ENCODE results near the gene NLGN1.
A peak's percentile ranks its signal among the peaks of the same experiment; 100 is the strongest.

The NLGN1 gene

DNA sequence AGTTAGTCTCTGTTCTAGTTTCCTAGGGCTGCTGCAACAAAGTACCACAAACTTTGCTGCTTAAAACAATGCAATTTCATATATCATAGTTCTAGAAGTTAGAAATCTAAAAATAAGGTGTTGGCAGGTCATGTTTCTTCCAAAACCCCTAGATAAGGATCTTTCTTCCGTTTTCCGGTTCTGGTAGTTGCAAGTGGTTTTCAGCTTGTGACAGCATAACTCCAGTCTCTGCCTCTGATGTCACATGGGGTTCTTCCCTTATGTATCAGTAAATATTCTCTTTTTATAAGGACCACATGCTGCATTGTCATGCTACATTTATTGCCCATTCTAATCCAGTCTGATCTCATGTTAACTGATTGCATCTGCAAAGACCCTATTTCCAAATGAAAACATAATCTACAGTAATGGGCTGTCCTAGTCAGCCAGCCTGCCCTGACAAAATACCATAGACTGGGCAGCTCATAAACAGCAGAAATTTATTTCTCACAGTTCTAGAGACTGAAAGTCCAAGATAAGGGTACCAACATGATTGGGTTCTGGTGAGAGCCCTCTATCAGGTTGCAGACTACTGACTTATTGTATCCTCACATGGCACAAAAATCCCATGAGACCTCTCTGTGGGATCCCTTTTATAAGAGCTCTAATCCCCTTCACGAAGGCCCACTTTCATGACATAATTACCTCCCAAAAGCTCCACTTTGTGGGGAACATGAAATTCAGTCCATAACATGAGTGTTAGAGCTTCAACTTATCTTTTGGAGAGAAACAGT lies 819.6 kb downstream of the NLGN1 start:
- H3K4me3 ChIP-seq (ENCODE audit: low read depth, low read length): no peak overlapping the region
- DNase-seq: no peak
- TF ChIP-seq, protein P1, sequence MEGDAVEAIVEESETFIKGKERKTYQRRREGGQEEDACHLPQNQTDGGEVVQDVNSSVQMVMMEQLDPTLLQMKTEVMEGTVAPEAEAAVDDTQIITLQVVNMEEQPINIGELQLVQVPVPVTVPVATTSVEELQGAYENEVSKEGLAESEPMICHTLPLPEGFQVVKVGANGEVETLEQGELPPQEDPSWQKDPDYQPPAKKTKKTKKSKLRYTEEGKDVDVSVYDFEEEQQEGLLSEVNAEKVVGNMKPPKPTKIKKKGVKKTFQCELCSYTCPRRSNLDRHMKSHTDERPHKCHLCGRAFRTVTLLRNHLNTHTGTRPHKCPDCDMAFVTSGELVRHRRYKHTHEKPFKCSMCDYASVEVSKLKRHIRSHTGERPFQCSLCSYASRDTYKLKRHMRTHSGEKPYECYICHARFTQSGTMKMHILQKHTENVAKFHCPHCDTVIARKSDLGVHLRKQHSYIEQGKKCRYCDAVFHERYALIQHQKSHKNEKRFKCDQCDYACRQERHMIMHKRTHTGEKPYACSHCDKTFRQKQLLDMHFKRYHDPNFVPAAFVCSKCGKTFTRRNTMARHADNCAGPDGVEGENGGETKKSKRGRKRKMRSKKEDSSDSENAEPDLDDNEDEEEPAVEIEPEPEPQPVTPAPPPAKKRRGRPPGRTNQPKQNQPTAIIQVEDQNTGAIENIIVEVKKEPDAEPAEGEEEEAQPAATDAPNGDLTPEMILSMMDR (IDR thresholded peaks at IDR 0.05; ENCODE audit: low read depth, low read length, missing control alignments): no peak
- no peaks in the 10 kb centered on the region for H3K36me3 ChIP-seq (replicated peaks)
- no peak overlapping the region for H3K27ac ChIP-seq
- H3K27me3 ChIP-seq (replicated peaks): no peaks in the 10 kb centered on the region
- in situ Hi-C loops (cut with HindIII; ENCODE audit: low pct_ligation_motif_present, low sequenced_read_pairs): no loop called here

DNA sequence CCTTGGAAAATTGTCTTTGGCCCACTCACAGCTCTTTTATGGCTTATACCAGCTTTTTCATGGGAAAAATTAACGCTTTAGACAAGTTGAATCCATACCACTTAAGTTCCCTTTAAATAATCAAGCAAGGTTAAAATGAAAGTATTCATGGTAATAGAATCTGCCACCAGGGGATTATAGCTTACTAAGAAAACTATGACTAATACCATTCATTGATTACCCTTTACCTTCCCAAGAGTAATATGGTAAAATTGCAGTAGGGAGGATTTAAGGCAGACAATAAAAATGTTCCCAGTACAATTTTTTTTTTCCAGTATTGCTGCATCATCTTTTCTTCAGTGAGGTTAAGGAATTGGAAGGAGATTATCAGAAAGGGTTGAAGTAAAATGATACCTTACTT lies 820.5 kb downstream of the NLGN1 start:
- Histone ChIP-seq H3K27ac (no peak overlapping the region), H3K4me3 (ENCODE audit: low read depth, low read length) (no peak overlapping the region), H3K27me3 (replicated peaks) (no peaks in the 10 kb centered on the region), H3K36me3 (replicated peaks) (no peaks in the 10 kb centered on the region)
- DNase-seq: no peak
- TF ChIP-seq, protein P1 (IDR thresholded peaks at IDR 0.05; ENCODE audit: low read depth, low read length, missing control alignments): no peak
- in situ Hi-C loops (cut with HindIII; ENCODE audit: low pct_ligation_motif_present, low sequenced_read_pairs): no loop called here

DNA sequence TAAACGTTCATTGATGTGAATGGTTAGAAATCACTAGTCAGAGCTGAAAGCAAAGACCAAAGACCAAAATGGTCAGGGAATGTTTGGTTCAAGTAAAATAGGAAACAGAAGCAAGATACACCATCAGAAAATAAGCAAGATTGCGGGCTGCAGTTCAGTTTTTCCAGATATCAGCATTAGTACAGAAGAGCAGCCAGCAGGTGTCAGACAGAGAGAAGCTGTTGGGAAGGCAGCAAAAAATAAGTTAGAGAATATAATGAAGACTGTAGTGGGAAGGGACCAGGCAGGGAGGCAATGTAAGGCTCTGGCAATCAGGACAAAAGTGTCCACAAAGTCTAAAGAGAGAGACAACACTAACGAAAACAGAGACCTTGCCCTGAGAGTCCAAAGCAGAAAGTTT lies 822.2 kb downstream of the NLGN1 start:
- TF ChIP-seq, protein P1 (IDR thresholded peaks at IDR 0.05; ENCODE audit: low read depth, low read length, missing control alignments): peak; percentile 33
- H3K27ac ChIP-seq: no peak overlapping the region
- H3K4me3 ChIP-seq (ENCODE audit: low read depth, low read length): no peak overlapping the region
- no peaks in the 10 kb centered on the region for H3K36me3 ChIP-seq (replicated peaks)
- no peak for DNase-seq
- in situ Hi-C loops (cut with HindIII; ENCODE audit: low pct_ligation_motif_present, low sequenced_read_pairs): no loop called here
- H3K27me3 ChIP-seq (replicated peaks): no peaks in the 10 kb centered on the region

GRCh38 chr3:174220775-174221554 lies 823.4 kb downstream of the NLGN1 start:
- no peaks in the 10 kb centered on the region for H3K27me3 ChIP-seq (replicated peaks)
- H3K4me3 ChIP-seq (ENCODE audit: low read depth, low read length): no peak overlapping the region
- no peaks in the 10 kb centered on the region for H3K36me3 ChIP-seq (replicated peaks)
- H3K27ac ChIP-seq: no peak overlapping the region
- in situ Hi-C loops (cut with HindIII; ENCODE audit: low pct_ligation_motif_present, low sequenced_read_pairs): no loop called here
- TF ChIP-seq, protein P1 (IDR thresholded peaks at IDR 0.05; ENCODE audit: low read depth, low read length, missing control alignments): no peak
- DNase-seq: no peak

GRCh38 chr3:174223042-174223441 lies 825.5 kb downstream of the NLGN1 start:
- Histone ChIP-seq H3K27me3 (replicated peaks) (no peaks in the 10 kb centered on the region), H3K4me3 (ENCODE audit: low read depth, low read length) (no peak overlapping the region), H3K27ac (no peak overlapping the region), H3K36me3 (replicated peaks) (no peaks in the 10 kb centered on the region)
- DNase-seq: no peak
- TF ChIP-seq, protein P1 (IDR thresholded peaks at IDR 0.05; ENCODE audit: low read depth, low read length, missing control alignments): no peak
- in situ Hi-C loops (cut with HindIII; ENCODE audit: low pct_ligation_motif_present, low sequenced_read_pairs): no loop called here

All from brain microvascular endothelial cell (primary cell).